Caco-2 (cell line): Measurements from ENCODE around the gene ZBTB26. TPM values are rescaled to one million over a fixed set of nuclear protein-coding genes. Genes with fewer than 3 reads are reported as not detected.

Experiments
- BruUV-seq: library from RNA; stranded (reverse); fragments of 400-500 nt; replicated peaks from 2 replicates; lab custom pipeline; 2021; lab: Mats Ljungman, UMichigan
- CTCF ChIA-PET: fragments of 300-600 bp; sonication (Branson Sonifier 250); formaldehyde crosslinking; loops from one replicate; lab custom pipeline; 2022; ENCODE audit warnings: antibody characterized with exemption; lab: Charles Lee
- POLR2A ChIA-PET: fragments of 300-600 bp; sonication (Branson Sonifier 250); formaldehyde crosslinking; loops from one replicate; lab custom pipeline; 2022; ENCODE audit warnings: antibody characterized with exemption; lab: Charles Lee
- DNase-seq, 2 experiments: peaks; one replicate each; pipeline versions ENCODE4 v3.0.0 to v3.0.0-alpha.2; 2020 to 2022
- H3K27me3 ChIP-seq: replicated peaks from 2 replicates; pipeline ENCODE4 v1.6.0; 2011; ENCODE audit warnings: low read length; ENCODE audit not compliant: control insufficient read depth, insufficient read depth
- H3K36me3 ChIP-seq: 2 replicates; pipeline ENCODE4 v1.5.1; 2011; ENCODE audit warnings: low read length; ENCODE audit not compliant: control insufficient read depth, insufficient read depth
- H3K4me1 ChIP-seq: fragments of 250-450 bp; sonication (Bioruptor Pico); 2 replicates; pipeline ENCODE4 v1.5.1; 2020; ENCODE audit warnings: mild to moderate bottlenecking
- H3K4me3 ChIP-seq: 2 replicates; pipeline ENCODE4 v1.5.1; 2011; ENCODE audit warnings: low read depth, mild to moderate bottlenecking, control low read depth, low read length
- H3K9me3 ChIP-seq: fragments of 250-450 bp; sonication (Bioruptor Pico); 2 replicates; pipeline ENCODE4 v1.5.1; 2020; ENCODE audit warnings: mild to moderate bottlenecking, moderate library complexity
- H3K27ac Mint-ChIP-seq: one replicate; pipeline ENCODE4 v1.8.0; 2022; ENCODE audit warnings: mixed read lengths; ENCODE audit not compliant: unreplicated experiment
- H3K27me3 Mint-ChIP-seq: one replicate; pipeline ENCODE4 v1.8.0; 2022; ENCODE audit warnings: mixed read lengths; ENCODE audit not compliant: insufficient read depth, unreplicated experiment
- H3K36me3 Mint-ChIP-seq: one replicate; pipeline ENCODE4 v1.8.0; 2022; ENCODE audit warnings: mild to moderate bottlenecking, mixed read lengths; ENCODE audit not compliant: insufficient read depth, unreplicated experiment
- H3K4me1 Mint-ChIP-seq: one replicate; pipeline ENCODE4 v1.8.0; 2022; ENCODE audit warnings: low read depth, mixed read lengths; ENCODE audit not compliant: unreplicated experiment
- H3K4me3 Mint-ChIP-seq: one replicate; pipeline ENCODE4 v1.8.0; 2022; ENCODE audit warnings: mild to moderate bottlenecking, moderate library complexity, mixed read lengths; ENCODE audit not compliant: unreplicated experiment
- H3K9me3 Mint-ChIP-seq: one replicate; pipeline ENCODE4 v1.8.0; 2022; ENCODE audit warnings: mixed read lengths; ENCODE audit not compliant: unreplicated experiment
- CTCF ChIP-seq, 2 experiments: fragments of 200-600 bp in 1 of 2; IDR thresholded peaks; 1 replicate in 1 of 2; 2 replicates in 1 of 2; pipeline versions ENCODE4 v1.5.1 to v1.8.0; 2011 to 2022; ENCODE audit warnings: antibody characterized with exemption in 1 of 2, control low read depth in 1 of 2, inconsistent platforms in 1 of 2, low read depth in 1 of 2, low read length in 1 of 2, mild to moderate bottlenecking in 1 of 2, moderate library complexity in 1 of 2; ENCODE audit not compliant: insufficient read depth in 1 of 2, severe bottlenecking in 1 of 2, unreplicated experiment in 1 of 2
- intact Hi-C: fragments of 100-400 bp; cut with micrococcal nuclease; formaldehyde crosslinking; loops from one replicate; pipeline ENCODE4 v1.10.0; 2022; ENCODE audit not compliant: unreplicated experiment
- total RNA-seq: library from RNA; stranded (reverse); gene quantifications from 2 replicates; pipeline ENCODE4 v1.2.3, GENCODE V29; 2022

Gene ZBTB26
- total RNA-seq, 1 experiment from 2014 or later, result 8.7 TPM

- H3K4me3 Mint-ChIP-seq, result no peak overlapping the region
- POLR2A ChIA-PET, result no interaction called here
- no peak for DNase-seq
- H3K9me3 Mint-ChIP-seq, result no peaks in the 10 kb centered on the region
- TF ChIP-seq CTCF (IDR thresholded peaks at IDR 0.05; ENCODE audit: insufficient read depth in 1 of 2, low read depth in 1 of 2, low read length in 1 of 2, severe bottlenecking in 1 of 2, unreplicated experiment in 1 of 2), result no peak
- H3K4me1 ChIP-seq, result no peaks in the 10 kb centered on the region
- no peaks in the 10 kb centered on the region for H3K9me3 ChIP-seq
- intact Hi-C loops, result no loop called here
- peaks cover 30% of the 10 kb centered on the region for H3K36me3 Mint-ChIP-seq
- no peaks in the 10 kb centered on the region for H3K36me3 ChIP-seq
- H3K27me3 Mint-ChIP-seq, result no peaks in the 10 kb centered on the region
- H3K27ac Mint-ChIP-seq, result no peak overlapping the region
- CTCF ChIA-PET, result no interaction called here
- no peak overlapping the region for H3K4me3 ChIP-seq
- H3K27me3 ChIP-seq, result no peaks in the 10 kb centered on the region
- no peaks in the 10 kb centered on the region for H3K4me1 Mint-ChIP-seq
- no TSS peak for BruUV-seq
Observed at GRCh38 chr9:122975196-122975595, 43.9 kb upstream of the ZBTB26 start.

DNA sequence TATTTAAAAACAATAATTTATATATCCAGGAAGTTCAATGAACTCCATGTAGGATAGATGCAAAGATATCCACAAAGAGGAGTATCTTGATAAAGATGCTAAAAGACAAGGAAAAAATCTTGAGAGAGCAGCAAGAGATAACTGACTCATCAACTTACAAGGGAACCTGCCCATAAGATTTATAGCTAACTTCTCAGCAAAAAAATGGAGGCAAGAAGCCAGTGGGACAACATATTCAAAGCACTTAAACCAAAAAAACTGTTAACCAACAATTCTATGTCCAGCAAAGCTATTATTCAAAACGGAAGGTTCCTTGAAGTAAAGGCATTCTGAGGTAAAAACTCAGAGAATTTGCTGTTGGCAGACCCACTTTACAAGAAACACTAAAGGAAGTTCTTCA lies 29.8 kb upstream of the ZBTB26 start:
- H3K36me3 ChIP-seq, result peaks cover 1% of the 10 kb centered on the region

GRCh38 chr9:122955961-122956360 lies 24.6 kb upstream of the ZBTB26 start:
- Mint-ChIP-seq H3K9me3 (no peaks in the 10 kb centered on the region), H3K27ac (no peak overlapping the region), H3K36me3 (peaks cover 33% of the 10 kb centered on the region), H3K4me1 (peaks cover 26% of the 10 kb centered on the region), H3K4me3 (no peak overlapping the region), H3K27me3 (no peaks in the 10 kb centered on the region)
- no peaks in the 10 kb centered on the region for H3K9me3 ChIP-seq
- TF ChIP-seq CTCF (IDR thresholded peaks at IDR 0.05; ENCODE audit: insufficient read depth in 1 of 2, low read depth in 1 of 2, low read length in 1 of 2, severe bottlenecking in 1 of 2, unreplicated experiment in 1 of 2), result no peak
- no peaks in the 10 kb centered on the region for H3K27me3 ChIP-seq
- intact Hi-C loops, result no loop called here
- ChIA-PET CTCF (no interaction called here), POLR2A (interaction anchor here (0.9 kb wide), 1 partner anchor 15 kb away, joined by 6 read pairs; the partner anchor contains the start of gene RABGAP1)
- no TSS peak for BruUV-seq
- peaks cover 1% of the 10 kb centered on the region for H3K36me3 ChIP-seq
- H3K4me3 ChIP-seq, result no peak overlapping the region
- no peak for DNase-seq
- H3K4me1 ChIP-seq, result no peaks in the 10 kb centered on the region

More for the DNA sequence above, 29.8 kb upstream of the ZBTB26 start:
- intact Hi-C loops, result no loop called here
- no peak overlapping the region for H3K4me3 Mint-ChIP-seq
- H3K9me3 Mint-ChIP-seq, result no peaks in the 10 kb centered on the region
- Histone ChIP-seq H3K27me3 (no peaks in the 10 kb centered on the region), H3K9me3 (no peaks in the 10 kb centered on the region), H3K4me3 (no peak overlapping the region), H3K4me1 (no peaks in the 10 kb centered on the region)
- H3K27ac Mint-ChIP-seq, result no peak overlapping the region
- CTCF ChIA-PET, result no interaction called here
- H3K4me1 Mint-ChIP-seq, result peaks cover 14% of the 10 kb centered on the region
- DNase-seq, result no peak
- POLR2A ChIA-PET, result no interaction called here
- no peaks in the 10 kb centered on the region for H3K27me3 Mint-ChIP-seq
- H3K36me3 Mint-ChIP-seq, result peaks cover 48% of the 10 kb centered on the region
- no TSS peak for BruUV-seq
- TF ChIP-seq CTCF (IDR thresholded peaks at IDR 0.05; ENCODE audit: insufficient read depth in 1 of 2, low read depth in 1 of 2, low read length in 1 of 2, severe bottlenecking in 1 of 2, unreplicated experiment in 1 of 2), result no peak
